Measurements from ENCODE around the gene C1orf21.

The C1orf21 gene

GRCh38 chr1:184487531-184488193 lies 100.8 kb downstream of the C1orf21 start:
- no peak for DNase-seq

GRCh38 chr1:184489908-184490307 lies 103.1 kb downstream of the C1orf21 start:
- no peak for DNase-seq

- no peak for DNase-seq
Measured at GRCh38 chr1:184492536-184492935, 105.7 kb downstream of the C1orf21 start.

- DNase-seq: no peak
Measured at GRCh38 chr1:184493987-184494388, 107.2 kb downstream of the C1orf21 start.

- DNase-seq: no peak
Measured at GRCh38 chr1:184494929-184495328, 108.1 kb downstream of the C1orf21 start.

GRCh38 chr1:184497959-184498723 lies 111.3 kb downstream of the C1orf21 start:
- DNase-seq: no peak

- DNase-seq: no peak
Measured at GRCh38 chr1:184499616-184500015, 112.8 kb downstream of the C1orf21 start.

GRCh38 chr1:184502161-184502560 lies 115.3 kb downstream of the C1orf21 start:
- no peak for DNase-seq

- no peak for DNase-seq
Measured at GRCh38 chr1:184503221-184503749, 116.5 kb downstream of the C1orf21 start.

GRCh38 chr1:184504040-184504954 lies 117.5 kb downstream of the C1orf21 start:
- DNase-seq: peak; percentile 88

GRCh38 chr1:184504955-184505338 lies 118.1 kb downstream of the C1orf21 start:
- DNase-seq: no peak

GRCh38 chr1:184506481-184506880 lies 119.7 kb downstream of the C1orf21 start:
- DNase-seq: no peak

GRCh38 chr1:184507165-184507564 lies 120.3 kb downstream of the C1orf21 start:
- no peak for DNase-seq

- no peak for DNase-seq
Measured at GRCh38 chr1:184507604-184508280, 120.9 kb downstream of the C1orf21 start.

GRCh38 chr1:184509105-184509504 lies 122.3 kb downstream of the C1orf21 start:
- no peak for DNase-seq

GRCh38 chr1:184510110-184510509 lies 123.3 kb downstream of the C1orf21 start:
- no peak for DNase-seq

GRCh38 chr1:184512724-184513123 lies 125.9 kb downstream of the C1orf21 start:
- DNase-seq: no peak

GRCh38 chr1:184513421-184513820 lies 126.6 kb downstream of the C1orf21 start:
- DNase-seq: no peak

- DNase-seq: no peak
Measured at GRCh38 chr1:184513966-184514365, 127.1 kb downstream of the C1orf21 start.

GRCh38 chr1:184514447-184514846 lies 127.6 kb downstream of the C1orf21 start:
- DNase-seq: no peak

- DNase-seq: no peak
Measured at GRCh38 chr1:184517130-184517529, 130.3 kb downstream of the C1orf21 start.

- DNase-seq: no peak
Measured at GRCh38 chr1:184518736-184519357, 132.0 kb downstream of the C1orf21 start.

Data from NCI-H2081 treated with DMSO at 0.1 percent for 48 hours (cell line).